Endothelial cell (in vitro differentiated cells): ENCODE data around the gene FAM81A. TPM values are rescaled to one million over a fixed set of nuclear protein-coding genes. Genes with fewer than 3 reads are reported as not detected.

Source experiments
- DNase-seq: peaks from one replicate; pipeline ENCODE4 v3.0.0; 2021; ENCODE audit warnings: low spot score
- H3K27ac Mint-ChIP-seq: one replicate; pipeline ENCODE4 v1.8.0; 2021; ENCODE audit warnings: mixed read lengths, inconsistent platforms; ENCODE audit not compliant: unreplicated experiment
- H3K27me3 Mint-ChIP-seq: one replicate; pipeline ENCODE4 v1.8.0; 2021; ENCODE audit warnings: mild to moderate bottlenecking, moderate library complexity, mixed read lengths, inconsistent platforms; ENCODE audit not compliant: unreplicated experiment
- H3K36me3 Mint-ChIP-seq: one replicate; pipeline ENCODE4 v1.8.0; 2021; ENCODE audit warnings: mild to moderate bottlenecking, low read depth, mixed read lengths, inconsistent platforms; ENCODE audit not compliant: unreplicated experiment
- H3K4me1 Mint-ChIP-seq: one replicate; pipeline ENCODE4 v1.8.0; 2021; ENCODE audit warnings: mild to moderate bottlenecking, mixed read lengths, inconsistent platforms; ENCODE audit not compliant: unreplicated experiment
- H3K4me3 Mint-ChIP-seq: one replicate; pipeline ENCODE4 v1.8.0; 2021; ENCODE audit warnings: mild to moderate bottlenecking, mixed read lengths, inconsistent platforms; ENCODE audit not compliant: unreplicated experiment
- H3K9me3 Mint-ChIP-seq: one replicate; pipeline ENCODE4 v1.8.0; 2021; ENCODE audit warnings: mixed read lengths, inconsistent platforms; ENCODE audit not compliant: unreplicated experiment
- CTCF ChIP-seq: fragments of 200-600 bp; sonication (generic); IDR thresholded peaks from one replicate; pipeline ENCODE4 v1.5.0; 2021; ENCODE audit warnings: antibody characterized with exemption; ENCODE audit not compliant: unreplicated experiment
- total RNA-seq: library from RNA; stranded (reverse); fragmentation: NEBNext Ultra II Directional; extraction: Animal tissue kit (Norgen Biotek cat#: 25700); gene quantifications from one replicate; pipeline ENCODE4 v1.2.1, GENCODE V29; 2021; ENCODE audit not compliant: unreplicated experiment

The FAM81A gene
- total RNA-seq, 1 donor from 2014 or later, result 0.23 TPM

- no peak for DNase-seq
- Mint-ChIP-seq H3K4me3 (no peak overlapping the region), H3K36me3 (no peaks in the 10 kb centered on the region), H3K27ac (no peak overlapping the region), H3K9me3 (no peaks in the 10 kb centered on the region), H3K27me3 (no peaks in the 10 kb centered on the region), H3K4me1 (peaks cover 3% of the 10 kb centered on the region)
- no peak for TF ChIP-seq CTCF
These were observed 24.4 kb upstream of the FAM81A start for GRCh38 chr15:59413577-59413976.

GRCh38 chr15:59416816-59417215 is 21.2 kb upstream of the FAM81A start:
- no peak for DNase-seq
- peaks cover 2% of the 10 kb centered on the region for H3K27me3 Mint-ChIP-seq
- peaks cover 3% of the 10 kb centered on the region for H3K4me1 Mint-ChIP-seq
- TF ChIP-seq CTCF, result no peak
- no peak overlapping the region for H3K4me3 Mint-ChIP-seq
- no peak overlapping the region for H3K27ac Mint-ChIP-seq
- H3K36me3 Mint-ChIP-seq, result no peaks in the 10 kb centered on the region
- H3K9me3 Mint-ChIP-seq, result no peaks in the 10 kb centered on the region

GRCh38 chr15:59419170-59419569 is 18.8 kb upstream of the FAM81A start:
- Mint-ChIP-seq H3K4me1 (peaks cover 3% of the 10 kb centered on the region), H3K27ac (no peak overlapping the region), H3K27me3 (peaks cover 2% of the 10 kb centered on the region), H3K9me3 (no peaks in the 10 kb centered on the region), H3K36me3 (no peaks in the 10 kb centered on the region), H3K4me3 (no peak overlapping the region)
- DNase-seq, result no peak
- no peak for TF ChIP-seq CTCF

GRCh38 chr15:59420108-59420507 is 17.9 kb upstream of the FAM81A start:
- Mint-ChIP-seq H3K9me3 (no peaks in the 10 kb centered on the region), H3K4me3 (no peak overlapping the region), H3K4me1 (peaks cover 3% of the 10 kb centered on the region), H3K27me3 (peaks cover 2% of the 10 kb centered on the region), H3K36me3 (no peaks in the 10 kb centered on the region), H3K27ac (no peak overlapping the region)
- DNase-seq, result no peak
- TF ChIP-seq CTCF, result no peak

DNA sequence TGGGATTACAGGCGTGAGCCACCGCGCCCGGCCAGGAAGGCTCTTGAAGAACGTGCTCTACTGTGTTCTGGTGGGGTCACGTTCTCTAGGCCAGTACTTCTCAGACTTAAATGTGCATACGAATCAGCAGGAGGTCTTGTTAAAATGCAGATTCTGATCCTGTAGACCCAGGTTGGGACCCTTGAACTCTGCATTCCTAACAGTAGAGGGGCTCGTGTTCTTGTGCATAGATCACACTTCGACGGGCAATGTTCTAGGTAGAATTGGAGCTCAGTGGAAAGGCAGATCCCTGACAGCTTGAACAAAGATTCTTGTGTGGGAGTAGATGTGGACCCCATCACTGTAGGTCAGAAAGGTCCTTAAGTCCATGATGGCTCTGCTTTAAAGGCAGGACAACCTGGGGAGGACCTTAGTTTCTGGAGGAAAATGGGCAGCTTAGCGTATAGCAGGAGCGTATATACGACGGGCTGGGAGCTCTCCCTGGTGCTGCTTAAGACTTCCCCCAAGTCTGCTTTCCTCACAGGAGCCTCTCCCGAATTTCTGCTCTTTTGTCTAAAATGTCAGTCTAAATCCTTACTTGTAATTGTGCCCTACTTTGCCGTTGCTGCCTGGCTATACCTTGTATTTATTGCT is 16.9 kb upstream of the FAM81A start:
- TF ChIP-seq CTCF, result no peak
- Mint-ChIP-seq H3K9me3 (no peaks in the 10 kb centered on the region), H3K4me1 (peaks cover 3% of the 10 kb centered on the region), H3K36me3 (no peaks in the 10 kb centered on the region), H3K4me3 (no peak overlapping the region), H3K27ac (no peak overlapping the region), H3K27me3 (peaks cover 2% of the 10 kb centered on the region)
- peak; percentile 46 for DNase-seq
